GM18526 (cell line): ENCODE data around the gene MOSMO.

Source experiments
- POLR2A ChIP-seq: IDR thresholded peaks from 3 replicates; pipeline ENCODE4 v1.6.1; 2011; ENCODE audit not compliant: insufficient read length; ENCODE audit errors: extremely low read depth

MOSMO gene

GRCh38 chr16:22070361-22071330 is 62.7 kb downstream of the MOSMO start:
- no peak for TF ChIP-seq POLR2A

DNA sequence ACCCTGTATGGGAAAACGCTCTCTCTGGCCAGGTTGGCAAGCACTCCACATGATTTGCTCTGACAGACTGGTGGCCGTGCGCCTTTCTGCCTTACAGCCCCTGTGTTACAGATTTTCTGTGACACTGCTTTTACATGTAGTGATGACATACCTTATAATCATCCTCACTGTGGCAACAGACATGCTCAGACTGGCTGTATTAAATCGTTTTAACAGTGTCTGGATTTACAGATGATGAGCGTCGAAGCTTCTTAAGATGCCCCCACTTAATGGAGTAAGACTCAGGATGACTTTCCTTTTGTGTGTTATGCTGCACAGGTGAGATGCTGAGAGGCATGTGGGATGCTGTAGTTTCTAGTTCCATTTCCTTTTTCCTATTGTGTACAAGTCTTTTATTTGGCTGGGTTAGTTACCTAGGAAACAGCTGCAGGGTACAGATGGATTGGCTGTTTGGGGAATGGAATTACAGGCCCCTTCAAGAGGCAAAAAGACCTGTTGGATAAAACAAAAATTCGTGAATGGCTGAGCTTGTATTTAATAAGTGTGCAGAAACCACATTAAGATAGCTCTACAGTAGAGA is 63.5 kb downstream of the MOSMO start:
- no peak for TF ChIP-seq POLR2A

- no peak for TF ChIP-seq POLR2A
Measured at GRCh38 chr16:22073350-22073749, 65.4 kb downstream of the MOSMO start.

DNA sequence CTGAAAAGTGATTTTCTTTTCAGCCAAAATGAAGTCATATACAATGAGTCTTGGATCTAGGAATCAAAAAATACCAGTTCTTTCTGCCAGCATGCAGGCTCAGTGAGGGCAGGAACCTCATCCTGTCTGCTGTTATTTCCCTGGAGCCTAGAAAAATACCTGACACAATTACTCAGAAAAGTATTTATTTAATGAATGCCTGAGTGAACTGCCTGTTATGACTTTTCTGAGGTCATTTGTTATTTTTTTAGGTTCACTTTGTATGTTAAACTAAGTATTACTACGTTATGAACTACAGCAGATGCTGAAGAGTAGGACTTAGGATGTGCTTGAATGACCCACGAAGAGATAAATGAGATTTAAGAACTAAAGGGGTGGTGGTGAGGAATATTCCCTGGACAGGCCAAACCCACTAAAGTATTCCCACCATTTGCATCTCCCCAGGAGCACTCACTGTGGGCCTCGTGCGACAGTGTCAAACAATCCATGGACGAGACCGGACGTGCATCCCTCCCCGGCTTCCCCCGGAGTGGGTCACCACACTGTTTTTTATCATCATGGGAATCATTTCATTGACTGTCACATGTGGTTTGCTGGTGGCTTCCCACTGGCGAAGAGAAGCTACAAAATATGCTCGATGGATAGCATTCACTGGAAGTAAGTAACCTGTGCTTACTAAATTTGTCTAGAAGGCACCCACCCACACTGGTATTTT is 67.3 kb downstream of the MOSMO start:
- no peak for TF ChIP-seq POLR2A

DNA sequence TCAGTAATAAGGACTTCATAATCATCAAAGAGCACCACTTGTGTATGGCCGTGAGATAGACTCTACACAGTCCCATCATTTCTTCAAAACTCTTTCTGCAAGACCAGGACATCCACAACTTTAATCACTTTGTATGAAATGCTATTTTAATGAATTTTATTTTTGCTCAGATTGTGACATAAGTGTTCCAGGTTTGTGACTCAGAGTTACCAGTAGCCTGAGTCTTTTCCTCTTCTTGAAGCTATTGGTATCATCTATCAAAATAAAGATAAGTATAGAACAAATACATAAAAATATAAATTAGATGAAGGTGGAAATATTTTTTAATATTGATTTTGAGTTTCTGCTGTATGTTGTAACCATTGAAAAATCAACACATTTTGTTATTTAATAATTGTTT is 67.9 kb downstream of the MOSMO start:
- TF ChIP-seq POLR2A: no peak

DNA sequence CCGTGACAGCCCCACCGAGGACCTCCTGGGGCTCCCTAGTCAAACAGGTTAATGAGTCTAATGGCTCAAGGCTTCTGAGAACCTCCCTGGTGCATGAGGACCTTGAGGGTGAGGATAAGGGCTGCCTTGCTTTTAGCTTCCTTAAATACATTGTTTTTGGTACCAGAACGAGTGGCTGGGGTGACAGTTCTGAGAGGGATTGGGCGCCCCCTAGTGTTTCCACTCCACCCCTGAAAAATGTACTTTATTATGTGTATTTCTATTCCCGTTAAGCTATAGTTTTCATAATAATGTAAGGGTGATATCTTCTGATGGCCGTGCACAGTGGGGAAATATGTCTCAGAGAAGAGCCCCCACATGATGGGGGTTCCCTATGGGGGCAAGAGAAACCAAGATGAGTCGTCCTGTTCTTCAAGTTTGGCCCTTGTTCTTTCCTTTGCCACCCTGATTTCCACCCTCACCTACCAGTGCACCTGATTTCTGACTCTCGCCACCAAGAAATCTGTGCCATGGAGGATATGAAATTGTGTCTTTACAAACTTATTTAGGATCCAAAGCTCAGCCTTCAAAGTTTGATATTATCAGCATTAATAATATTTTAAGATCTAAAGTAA is 69.9 kb downstream of the MOSMO start:
- TF ChIP-seq POLR2A: no peak

GRCh38 chr16:22078656-22079055 is 70.7 kb downstream of the MOSMO start:
- TF ChIP-seq POLR2A: no peak

- no peak for TF ChIP-seq POLR2A
Measured at GRCh38 chr16:22081050-22081449, 73.1 kb downstream of the MOSMO start.

DNA sequence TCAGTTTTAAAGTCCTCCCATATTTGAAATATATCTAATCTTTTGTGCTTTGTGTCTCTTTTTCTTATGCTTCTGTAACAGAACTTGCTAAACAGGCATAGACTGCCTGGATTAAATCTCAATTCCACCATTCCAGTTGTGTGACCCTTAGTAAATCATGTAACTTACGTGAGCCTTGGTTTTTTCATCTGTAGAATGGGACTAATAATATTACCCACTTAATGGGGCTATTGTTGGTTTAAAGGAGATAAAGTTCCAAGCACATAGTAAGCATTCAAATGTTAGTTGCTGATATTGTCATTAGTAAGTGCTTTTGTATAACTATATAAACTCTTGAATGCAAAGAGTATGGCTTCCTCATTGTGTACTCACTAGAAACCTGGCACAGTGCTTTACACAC is 78.5 kb downstream of the MOSMO start:
- TF ChIP-seq POLR2A: no peak

DNA sequence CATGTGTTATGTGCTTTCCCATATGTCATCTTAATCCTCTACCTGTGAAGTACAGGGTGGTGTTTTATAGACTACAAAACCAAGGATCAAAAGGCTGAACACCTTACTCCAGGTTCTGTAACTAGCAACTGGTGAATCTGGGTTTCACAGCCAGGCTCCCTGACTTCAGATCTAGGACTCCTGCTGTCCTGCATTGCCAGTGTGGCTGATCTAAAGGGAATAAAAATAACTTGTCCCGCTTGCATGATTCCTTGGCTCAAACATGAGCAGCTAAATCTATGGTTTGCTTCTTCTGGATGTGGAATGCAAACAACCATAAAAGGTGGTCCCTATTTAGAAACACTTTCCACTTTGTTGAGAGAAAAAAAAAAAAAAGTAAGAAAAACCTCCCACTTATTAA is 80.7 kb downstream of the MOSMO start:
- no peak for TF ChIP-seq POLR2A

- no peak for TF ChIP-seq POLR2A
Measured at GRCh38 chr16:22089910-22090309, 82.0 kb downstream of the MOSMO start.

DNA sequence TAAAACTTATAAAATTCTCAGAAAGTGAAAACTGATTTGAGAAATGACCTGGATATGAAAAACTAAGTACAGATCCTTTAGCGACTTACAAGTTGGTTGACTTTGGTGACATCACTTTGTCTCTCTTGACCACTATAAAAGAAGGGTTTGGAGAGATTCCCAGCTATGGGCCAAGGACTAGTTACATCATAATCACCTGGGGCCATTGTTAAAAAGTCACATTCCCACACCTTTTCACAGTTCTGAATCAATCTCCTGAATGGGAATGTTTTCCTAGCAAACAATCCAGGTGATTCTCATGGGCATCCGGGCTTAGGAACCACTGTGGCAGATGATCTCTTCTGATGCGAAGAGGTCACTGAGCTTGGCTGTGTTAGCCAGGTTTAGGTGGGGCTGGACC is 83.8 kb downstream of the MOSMO start:
- TF ChIP-seq POLR2A: no peak

GRCh38 chr16:22092143-22092933 is 84.4 kb downstream of the MOSMO start, which contains the start of gene VWA3A:
VWA3A (plus strand) TSS chr16:22092541; CDS start chr16:22092638, 97 bp downstream.
- TF ChIP-seq POLR2A: no peak

GRCh38 chr16:22093331-22093730 is 85.4 kb downstream of the MOSMO start:
- TF ChIP-seq POLR2A: no peak

- TF ChIP-seq POLR2A: no peak
Measured at GRCh38 chr16:22093996-22094395, 86.1 kb downstream of the MOSMO start.
